Loucy (cell line): ENCODE data around the gene ERBB3.

ENCODE experiments used
- H2AFZ ChIP-seq: fragments of 200-600 bp; sonication (generic); 2 replicates; pipeline ENCODE4 v1.6.0; 2016; ENCODE audit warnings: antibody characterized with exemption, mild to moderate bottlenecking, low read length, moderate library complexity
- H3F3A ChIP-seq: fragments of 200-600 bp; 2 replicates; pipeline ENCODE4 v1.6.0; 2016; ENCODE audit warnings: antibody characterized with exemption, low read depth, mild to moderate bottlenecking
- H3K27me3 ChIP-seq: fragments of 200-600 bp; sonication (generic); 2 replicates; pipeline ENCODE4 v1.6.1; 2014; ENCODE audit warnings: low read length, mild to moderate bottlenecking; ENCODE audit not compliant: insufficient read depth, poor library complexity, severe bottlenecking
- H3K36me3 ChIP-seq: fragments of 200-600 bp; sonication (generic); 2 replicates; pipeline ENCODE4 v1.6.1; 2016; ENCODE audit warnings: low read length; ENCODE audit not compliant: insufficient read depth
- H3K4me1 ChIP-seq: fragments of 200-600 bp; sonication (generic); 2 replicates; pipeline ENCODE4 v1.5.1; 2014; ENCODE audit warnings: low read length, mild to moderate bottlenecking; ENCODE audit not compliant: insufficient read depth, poor library complexity, severe bottlenecking
- H3K4me2 ChIP-seq: fragments of 200-600 bp; sonication (generic); 2 replicates; pipeline ENCODE4 v1.6.0; 2014; ENCODE audit warnings: antibody characterized with exemption, low read length, low read depth, mild to moderate bottlenecking; ENCODE audit not compliant: poor library complexity, severe bottlenecking
- H3K4me3 ChIP-seq: fragments of 200-600 bp; sonication (generic); 2 replicates; pipeline ENCODE4 v1.5.1; 2014; ENCODE audit warnings: low read length, mild to moderate bottlenecking, mixed read lengths; ENCODE audit not compliant: poor library complexity, severe bottlenecking
- H3K79me2 ChIP-seq: fragments of 200-600 bp; sonication (generic); 2 replicates; pipeline ENCODE4 v1.6.1; 2014; ENCODE audit warnings: low read length; ENCODE audit not compliant: insufficient read depth
- H3K9ac ChIP-seq: fragments of 200-600 bp; sonication (generic); 2 replicates; pipeline ENCODE4 v1.6.0; 2014; ENCODE audit warnings: mild to moderate bottlenecking, low read depth, low read length, moderate library complexity; ENCODE audit not compliant: poor library complexity, severe bottlenecking
- H3K9me2 ChIP-seq: fragments of 200-600 bp; sonication (generic); replicated peaks from 2 replicates; pipeline ENCODE4 v1.6.1; 2016; ENCODE audit warnings: low read depth, low read length, mixed read lengths
- H3K9me3 ChIP-seq: fragments of 200-600 bp; sonication (generic); 2 replicates; pipeline ENCODE4 v1.6.1; 2014; ENCODE audit warnings: mild to moderate bottlenecking, antibody characterized with exemption, low read length, low read depth; ENCODE audit not compliant: insufficient read depth
- H4K20me1 ChIP-seq: fragments of 200-600 bp; sonication (generic); 2 replicates; pipeline ENCODE4 v1.6.0; 2014; ENCODE audit warnings: antibody characterized with exemption, low read length, mild to moderate bottlenecking; ENCODE audit not compliant: insufficient read depth, poor library complexity, severe bottlenecking
- EZH2phosphoT487 ChIP-seq: fragments of 200-600 bp; IDR thresholded peaks from 2 replicates; pipeline ENCODE4 v1.6.1; 2018; ENCODE audit warnings: antibody characterized with exemption, mild to moderate bottlenecking, moderate library complexity, borderline replicate concordance
- TF ChIP-seq, protein P1 (sequence below): fragments of 200-600 bp; sonication (generic); conservative IDR thresholded peaks from 2 replicates; pipeline ENCODE4 v1.5.1; 2014; ENCODE audit warnings: mild to moderate bottlenecking, antibody characterized with exemption, low read length

ERBB3 gene

DNA sequence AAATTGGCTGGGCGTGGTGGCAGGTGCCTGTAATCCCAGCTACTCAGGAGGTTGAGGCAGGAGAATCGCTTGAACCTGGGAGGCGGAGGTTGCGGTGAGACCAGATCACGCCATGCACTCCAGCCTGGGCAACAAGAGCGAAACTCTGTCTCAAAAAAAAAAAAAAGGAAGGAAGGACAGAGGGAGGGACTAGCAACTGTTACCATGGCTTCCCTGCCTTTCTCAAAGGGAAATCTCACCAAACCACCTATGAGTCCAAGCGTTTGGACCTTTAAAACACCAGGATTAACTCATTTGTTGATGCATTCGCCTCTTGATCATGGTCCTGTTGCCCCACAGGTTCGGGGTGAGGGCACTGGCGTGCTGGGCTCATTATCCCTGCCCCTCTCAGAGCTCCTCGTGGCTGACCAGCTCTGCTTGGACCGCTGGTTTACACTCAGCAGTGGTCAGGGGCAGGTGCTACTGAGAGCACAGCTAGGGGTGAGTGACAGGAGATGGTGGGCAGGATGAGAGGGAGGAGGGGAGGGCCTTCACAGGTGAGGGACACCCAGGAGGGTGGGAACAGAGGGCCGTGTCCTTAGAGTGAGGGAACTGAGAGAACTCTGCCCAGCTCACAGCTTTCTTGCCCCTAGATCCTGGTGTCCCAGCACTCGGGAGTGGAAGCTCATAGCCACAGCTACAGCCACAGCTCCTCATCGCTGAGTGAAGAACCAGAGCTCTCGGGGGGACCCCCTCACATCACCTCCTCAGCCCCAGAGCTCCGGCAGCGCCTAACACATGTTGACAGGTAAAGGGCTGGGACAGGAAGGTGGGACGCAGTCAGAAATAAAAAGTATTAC is 62.2 kb downstream of the ERBB3 start:
- Histone ChIP-seq H3K27me3 (no peaks in the 10 kb centered on the region), H3K9me3 (no peaks in the 10 kb centered on the region), H2AFZ (no peak overlapping the region), H3F3A (peaks cover 7% of the 10 kb centered on the region), H3K9ac (no peak overlapping the region), H3K9me2 (no peaks in the 10 kb centered on the region), H3K4me1 (peaks cover 17% of the 10 kb centered on the region), H3K4me3 (no peak overlapping the region), H4K20me1 (no peaks in the 10 kb centered on the region), H3K79me2 (no peaks in the 10 kb centered on the region), H3K4me2 (no peak overlapping the region), H3K36me3 (peaks cover 59% of the 10 kb centered on the region; the same call in 1 of the 2 replicates)
- TF ChIP-seq, protein P1, sequence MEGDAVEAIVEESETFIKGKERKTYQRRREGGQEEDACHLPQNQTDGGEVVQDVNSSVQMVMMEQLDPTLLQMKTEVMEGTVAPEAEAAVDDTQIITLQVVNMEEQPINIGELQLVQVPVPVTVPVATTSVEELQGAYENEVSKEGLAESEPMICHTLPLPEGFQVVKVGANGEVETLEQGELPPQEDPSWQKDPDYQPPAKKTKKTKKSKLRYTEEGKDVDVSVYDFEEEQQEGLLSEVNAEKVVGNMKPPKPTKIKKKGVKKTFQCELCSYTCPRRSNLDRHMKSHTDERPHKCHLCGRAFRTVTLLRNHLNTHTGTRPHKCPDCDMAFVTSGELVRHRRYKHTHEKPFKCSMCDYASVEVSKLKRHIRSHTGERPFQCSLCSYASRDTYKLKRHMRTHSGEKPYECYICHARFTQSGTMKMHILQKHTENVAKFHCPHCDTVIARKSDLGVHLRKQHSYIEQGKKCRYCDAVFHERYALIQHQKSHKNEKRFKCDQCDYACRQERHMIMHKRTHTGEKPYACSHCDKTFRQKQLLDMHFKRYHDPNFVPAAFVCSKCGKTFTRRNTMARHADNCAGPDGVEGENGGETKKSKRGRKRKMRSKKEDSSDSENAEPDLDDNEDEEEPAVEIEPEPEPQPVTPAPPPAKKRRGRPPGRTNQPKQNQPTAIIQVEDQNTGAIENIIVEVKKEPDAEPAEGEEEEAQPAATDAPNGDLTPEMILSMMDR, result no peak
- TF ChIP-seq EZH2phosphoT487, result no peak

DNA sequence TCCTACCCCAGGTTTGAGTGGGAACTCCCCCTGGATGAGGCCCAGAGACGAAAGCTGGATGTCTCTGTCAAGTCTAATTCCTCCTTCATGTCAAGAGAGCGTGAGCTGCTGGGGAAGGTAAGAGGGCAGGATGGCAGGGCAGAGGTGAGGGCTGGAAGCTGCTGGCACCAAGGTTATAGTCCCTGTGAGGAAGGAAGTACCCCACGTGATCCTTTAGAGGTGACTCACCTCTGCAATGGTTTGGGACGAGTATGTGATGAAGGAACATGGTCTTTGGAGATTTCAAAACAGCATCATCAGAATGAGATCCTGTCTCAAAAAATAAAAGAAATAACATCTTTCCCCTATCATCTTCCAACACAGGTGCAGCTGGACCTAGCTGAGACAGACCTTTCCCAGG is 63.3 kb downstream of the ERBB3 start:
- Histone ChIP-seq H3K9ac (no peak overlapping the region), H3K4me2 (no peak overlapping the region), H3K4me1 (peaks cover 6% of the 10 kb centered on the region), H3F3A (peaks cover 7% of the 10 kb centered on the region), H2AFZ (no peak overlapping the region), H3K4me3 (no peak overlapping the region), H3K27me3 (no peaks in the 10 kb centered on the region), H4K20me1 (no peaks in the 10 kb centered on the region), H3K9me3 (no peaks in the 10 kb centered on the region), H3K9me2 (no peaks in the 10 kb centered on the region), H3K79me2 (no peaks in the 10 kb centered on the region), H3K36me3 (peaks cover 50% of the 10 kb centered on the region; the same call in 1 of the 2 replicates)
- TF ChIP-seq, protein P1, result no peak
- TF ChIP-seq EZH2phosphoT487, result no peak

DNA sequence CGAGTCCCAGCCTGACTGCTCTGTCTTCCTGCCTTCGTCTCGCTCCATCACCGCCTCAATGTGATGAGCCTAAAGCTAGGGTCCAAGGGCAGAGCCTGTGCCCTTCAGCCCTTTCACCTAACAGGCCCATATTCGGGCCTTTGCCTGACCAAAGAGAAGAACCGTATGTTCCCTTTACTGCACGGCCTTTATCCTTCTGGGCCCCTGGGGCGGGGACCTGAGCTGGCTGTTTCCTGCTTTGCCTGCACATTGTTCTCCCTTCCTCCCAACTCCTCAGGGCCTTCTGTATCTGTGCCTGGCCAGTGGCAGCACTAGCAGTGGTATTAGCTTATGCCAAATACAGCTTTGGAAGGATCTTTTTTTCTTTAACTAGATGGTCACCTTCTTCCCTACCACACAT is 63.9 kb downstream of the ERBB3 start:
- H3K4me2 ChIP-seq, result no peak overlapping the region
- no peak overlapping the region for H3K4me3 ChIP-seq
- H3K9ac ChIP-seq, result no peak overlapping the region
- no peaks in the 10 kb centered on the region for H4K20me1 ChIP-seq
- no peaks in the 10 kb centered on the region for H3K9me3 ChIP-seq
- H3K79me2 ChIP-seq, result no peaks in the 10 kb centered on the region
- H2AFZ ChIP-seq, result no peak overlapping the region
- H3K4me1 ChIP-seq, result no peaks in the 10 kb centered on the region
- H3F3A ChIP-seq, result peaks cover under 1% of the 10 kb centered on the region; the same call in 1 of the 2 replicates
- H3K27me3 ChIP-seq, result no peaks in the 10 kb centered on the region
- H3K9me2 ChIP-seq, result no peaks in the 10 kb centered on the region
- H3K36me3 ChIP-seq, result peaks cover 50% of the 10 kb centered on the region; the same call in 1 of the 2 replicates
- TF ChIP-seq, protein P1, result no peak
- TF ChIP-seq EZH2phosphoT487, result no peak
